ENCODE results near the gene KANSL1. TPM values are rescaled to one million over a fixed set of nuclear protein-coding genes. Genes with fewer than 3 reads are reported as not detected.

Gene KANSL1
- total and polyA plus RNA-seq, 7 donors: 9.7 to 130 (median 70.7) TPM

DNA sequence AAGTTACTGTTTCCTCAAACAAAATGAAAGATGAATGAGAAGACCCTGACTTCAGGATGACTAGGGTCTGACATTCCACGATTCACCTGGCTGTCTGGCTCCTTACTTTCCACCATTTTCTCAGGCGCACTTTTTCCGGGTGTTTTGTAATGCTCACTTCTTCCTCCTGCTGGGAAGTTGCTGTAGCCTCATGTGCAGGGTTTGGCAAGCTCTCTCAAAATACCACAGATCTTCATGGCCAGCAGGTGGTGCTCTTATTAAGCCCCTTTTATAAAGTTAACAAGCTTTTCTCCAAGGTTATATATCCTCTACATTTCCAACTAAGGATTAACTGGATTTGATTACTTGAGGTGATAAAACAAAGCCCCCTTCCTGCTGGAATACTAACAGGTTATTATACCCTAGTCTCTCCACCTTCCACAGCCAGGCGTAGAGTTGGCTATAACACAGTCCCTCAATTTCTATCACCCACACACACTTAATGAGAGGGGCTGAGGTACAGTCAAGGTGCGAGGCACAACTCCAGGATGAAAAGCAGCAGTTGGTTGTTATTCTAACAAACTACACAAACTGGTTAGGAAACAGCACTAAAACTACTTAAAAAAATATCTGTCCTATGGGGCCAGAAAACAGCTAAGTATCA is 148.8 kb downstream of the KANSL1 start:
- peak; percentile 92 for DNase-seq
- intact Hi-C loops (cut with DNase I): loop anchor here (1.0 kb wide), 2 partner anchors 149 to 169 kb away; partner anchors contain the start of gene KANSL1
- 37 to 54% methylated on average over 5 of the region's 5 CpGs for WGBS, 2 donors
- peak overlapping the region; percentile 46 to 72 (median 66) for H3K27ac ChIP-seq
- TF ChIP-seq POLR2AphosphoS5 (IDR thresholded peaks at IDR 0.05): peak; percentile 6 to 63 (median 58)
- TF ChIP-seq POLR2A (IDR thresholded peaks at IDR 0.05): no peak
- peak in 1 of 4 donors; percentile 0 for TF ChIP-seq EP300 (IDR thresholded peaks at IDR 0.05)
- TF ChIP-seq, protein P1, sequence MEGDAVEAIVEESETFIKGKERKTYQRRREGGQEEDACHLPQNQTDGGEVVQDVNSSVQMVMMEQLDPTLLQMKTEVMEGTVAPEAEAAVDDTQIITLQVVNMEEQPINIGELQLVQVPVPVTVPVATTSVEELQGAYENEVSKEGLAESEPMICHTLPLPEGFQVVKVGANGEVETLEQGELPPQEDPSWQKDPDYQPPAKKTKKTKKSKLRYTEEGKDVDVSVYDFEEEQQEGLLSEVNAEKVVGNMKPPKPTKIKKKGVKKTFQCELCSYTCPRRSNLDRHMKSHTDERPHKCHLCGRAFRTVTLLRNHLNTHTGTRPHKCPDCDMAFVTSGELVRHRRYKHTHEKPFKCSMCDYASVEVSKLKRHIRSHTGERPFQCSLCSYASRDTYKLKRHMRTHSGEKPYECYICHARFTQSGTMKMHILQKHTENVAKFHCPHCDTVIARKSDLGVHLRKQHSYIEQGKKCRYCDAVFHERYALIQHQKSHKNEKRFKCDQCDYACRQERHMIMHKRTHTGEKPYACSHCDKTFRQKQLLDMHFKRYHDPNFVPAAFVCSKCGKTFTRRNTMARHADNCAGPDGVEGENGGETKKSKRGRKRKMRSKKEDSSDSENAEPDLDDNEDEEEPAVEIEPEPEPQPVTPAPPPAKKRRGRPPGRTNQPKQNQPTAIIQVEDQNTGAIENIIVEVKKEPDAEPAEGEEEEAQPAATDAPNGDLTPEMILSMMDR (IDR thresholded peaks at IDR 0.05): peak; percentile 85 to 97 (median 96)
- H3K4me3 ChIP-seq: no peak overlapping the region
- H3K36me3 ChIP-seq: peaks cover 0 to 59% (median 14%) of the 10 kb centered on the region in 4 donors
- H3K27me3 ChIP-seq: no peaks in the 10 kb centered on the region
- no peaks in the 10 kb centered on the region for H3K9me3 ChIP-seq
- peaks cover 0 to 49% (median 38%) of the 10 kb centered on the region in 4 donors for H3K4me1 ChIP-seq

DNA sequence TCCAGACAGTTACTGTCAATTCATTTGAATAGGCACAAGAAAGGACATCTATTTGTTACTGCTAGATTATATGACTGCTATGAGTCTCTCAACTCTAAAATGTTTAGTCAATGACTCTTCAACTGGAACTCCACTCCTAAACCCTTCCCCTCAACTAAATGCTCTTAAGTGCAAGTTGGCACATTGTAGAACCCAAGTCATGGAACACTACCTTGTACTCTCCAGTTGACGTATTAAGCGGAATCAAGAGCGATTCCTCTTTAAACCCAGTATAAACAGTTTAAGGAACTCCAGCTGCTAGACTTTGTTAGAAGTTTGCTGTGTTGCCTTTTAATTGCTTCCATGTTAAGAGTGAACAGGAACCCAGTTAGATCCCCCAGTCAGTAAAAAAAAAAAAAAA is 149.6 kb downstream of the KANSL1 start:
- H3K36me3 ChIP-seq: peaks cover 0 to 60% (median 17%) of the 10 kb centered on the region in 4 donors
- no peak for TF ChIP-seq POLR2AphosphoS5 (IDR thresholded peaks at IDR 0.05)
- no peak for TF ChIP-seq POLR2A (IDR thresholded peaks at IDR 0.05)
- 79 to 85% methylated on average over 3 of the region's 3 CpGs for WGBS, 2 donors
- no peak for DNase-seq
- H3K27me3 ChIP-seq: no peaks in the 10 kb centered on the region
- H3K27ac ChIP-seq: peak overlapping the region; percentile 46 to 72 (median 66)
- intact Hi-C loops (cut with DNase I): loop anchor here (1.0 kb wide), 2 partner anchors 150 to 170 kb away; partner anchors contain the start of gene KANSL1
- no peak overlapping the region for H3K4me3 ChIP-seq
- no peaks in the 10 kb centered on the region for H3K9me3 ChIP-seq
- H3K4me1 ChIP-seq: peaks cover 0 to 55% (median 41%) of the 10 kb centered on the region in 4 donors

DNA sequence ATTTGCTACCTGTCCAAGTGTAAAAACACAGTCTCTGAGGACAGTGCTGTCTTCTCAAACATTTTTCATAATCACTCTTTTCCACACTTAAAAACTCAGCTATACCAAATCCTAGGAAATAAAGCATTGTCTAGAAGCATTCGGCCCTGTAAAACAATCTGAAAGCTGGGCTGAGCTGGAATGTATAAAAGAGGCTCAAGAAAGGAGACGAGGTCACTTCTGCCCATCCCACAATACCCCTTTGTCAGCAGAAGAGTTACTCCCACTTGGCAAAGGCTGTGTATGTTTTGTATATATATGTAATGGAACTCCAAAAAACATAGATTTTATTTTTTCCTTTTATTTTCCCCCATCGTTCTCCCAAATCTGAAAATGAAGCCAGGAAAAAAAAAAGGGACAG is 150.3 kb downstream of the KANSL1 start:
- no peak overlapping the region for H3K4me3 ChIP-seq
- peak overlapping the region in 2 of 4 donors; percentile 66 to 72 for H3K27ac ChIP-seq
- TF ChIP-seq POLR2A (IDR thresholded peaks at IDR 0.05): no peak
- TF ChIP-seq POLR2AphosphoS5 (IDR thresholded peaks at IDR 0.05): no peak
- TF ChIP-seq, protein P1 (IDR thresholded peaks at IDR 0.05): no peak
- TF ChIP-seq EP300 (IDR thresholded peaks at IDR 0.05): no peak
- no peak for DNase-seq
- peaks cover 0 to 55% (median 41%) of the 10 kb centered on the region in 4 donors for H3K4me1 ChIP-seq
- intact Hi-C loops (cut with DNase I): no loop called here
- H3K27me3 ChIP-seq: no peaks in the 10 kb centered on the region
- H3K9me3 ChIP-seq: no peaks in the 10 kb centered on the region
- H3K36me3 ChIP-seq: peaks cover 5 to 60% (median 20%) of the 10 kb centered on the region in 4 donors
- WGBS, 2 donors: 22 to 56% methylated on average over 3 of the region's 3 CpGs

DNA sequence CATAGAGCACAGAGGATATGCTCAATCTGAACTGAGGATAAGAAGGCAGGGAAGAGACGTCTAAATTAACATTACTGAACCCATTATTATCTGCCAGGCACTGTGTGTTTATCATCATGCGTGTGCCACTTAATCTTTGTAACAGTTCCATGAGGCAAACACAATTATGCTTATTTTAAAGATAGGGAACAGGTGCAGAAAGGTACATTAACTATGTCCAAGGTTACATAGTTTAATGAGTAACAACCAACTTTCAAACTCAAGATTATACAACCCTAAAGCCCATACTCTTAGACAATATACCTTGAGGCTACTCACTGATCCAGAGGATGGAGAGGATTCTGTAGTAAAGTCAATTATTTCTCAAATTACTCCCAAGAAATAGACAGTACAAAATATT is 151.0 kb downstream of the KANSL1 start:
- TF ChIP-seq POLR2AphosphoS5 (IDR thresholded peaks at IDR 0.05) (no peak), POLR2A (IDR thresholded peaks at IDR 0.05) (no peak), EP300 (IDR thresholded peaks at IDR 0.05) (no peak)
- TF ChIP-seq, protein P1 (IDR thresholded peaks at IDR 0.05): no peak
- no peaks in the 10 kb centered on the region for H3K9me3 ChIP-seq
- H3K36me3 ChIP-seq: peaks cover 12 to 60% (median 24%) of the 10 kb centered on the region in 4 donors
- H3K4me1 ChIP-seq: peaks cover 0 to 53% (median 41%) of the 10 kb centered on the region in 4 donors
- no peaks in the 10 kb centered on the region for H3K27me3 ChIP-seq
- WGBS, 2 donors: 26 to 74% methylated on average over 2 of the region's 2 CpGs
- no peak for DNase-seq
- intact Hi-C loops (cut with DNase I): no loop called here
- H3K4me3 ChIP-seq: no peak overlapping the region
- no peak overlapping the region for H3K27ac ChIP-seq

DNA sequence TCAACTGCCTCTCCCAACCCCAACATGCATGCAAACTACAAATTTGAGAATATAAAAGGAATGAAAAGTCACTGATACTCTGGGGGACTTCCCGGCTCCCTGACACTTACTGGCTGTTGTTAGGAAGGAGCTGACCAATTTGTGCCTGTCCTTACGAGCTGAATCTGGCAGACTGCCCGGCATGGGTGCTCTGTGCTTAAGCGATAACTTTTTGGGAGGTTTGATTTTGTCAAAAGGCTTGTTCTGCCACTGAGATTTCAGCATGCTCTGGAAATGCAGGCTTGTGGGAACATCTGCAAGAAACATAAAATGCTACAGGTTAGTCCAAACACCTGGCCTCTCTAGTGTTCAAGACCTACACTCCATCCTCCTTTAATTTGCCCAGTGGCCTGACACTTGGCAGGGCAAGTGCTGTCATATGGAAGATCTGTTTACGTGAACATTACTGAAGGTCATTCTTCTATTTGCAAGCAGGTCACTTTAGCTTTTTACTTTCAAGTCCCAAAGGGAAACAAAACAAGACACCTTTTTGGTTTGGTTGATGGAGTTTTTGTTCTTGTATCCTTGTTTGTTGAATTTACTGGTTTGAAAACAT is 153.5 kb downstream of the KANSL1 start:
- intact Hi-C loops (cut with DNase I): no loop called here
- Histone ChIP-seq H3K4me3 (no peak overlapping the region), H3K36me3 (peaks cover 17 to 72% (median 40%) of the 10 kb centered on the region in 4 donors), H3K27me3 (no peaks in the 10 kb centered on the region), H3K4me1 (peaks cover 0 to 39% (median 28%) of the 10 kb centered on the region in 4 donors), H3K27ac (peak overlapping the region in 2 of 4 donors; percentile 11 to 12), H3K9me3 (no peaks in the 10 kb centered on the region)
- TF ChIP-seq EP300 (IDR thresholded peaks at IDR 0.05) (no peak), POLR2A (IDR thresholded peaks at IDR 0.05) (no peak), POLR2AphosphoS5 (IDR thresholded peaks at IDR 0.05) (no peak)
- TF ChIP-seq, protein P1 (IDR thresholded peaks at IDR 0.05): no peak
- WGBS, 2 donors: 58 to 80% methylated on average over 5 of the region's 5 CpGs
- DNase-seq: no peak
